ENCODE results near the gene DLG2.

DNA sequence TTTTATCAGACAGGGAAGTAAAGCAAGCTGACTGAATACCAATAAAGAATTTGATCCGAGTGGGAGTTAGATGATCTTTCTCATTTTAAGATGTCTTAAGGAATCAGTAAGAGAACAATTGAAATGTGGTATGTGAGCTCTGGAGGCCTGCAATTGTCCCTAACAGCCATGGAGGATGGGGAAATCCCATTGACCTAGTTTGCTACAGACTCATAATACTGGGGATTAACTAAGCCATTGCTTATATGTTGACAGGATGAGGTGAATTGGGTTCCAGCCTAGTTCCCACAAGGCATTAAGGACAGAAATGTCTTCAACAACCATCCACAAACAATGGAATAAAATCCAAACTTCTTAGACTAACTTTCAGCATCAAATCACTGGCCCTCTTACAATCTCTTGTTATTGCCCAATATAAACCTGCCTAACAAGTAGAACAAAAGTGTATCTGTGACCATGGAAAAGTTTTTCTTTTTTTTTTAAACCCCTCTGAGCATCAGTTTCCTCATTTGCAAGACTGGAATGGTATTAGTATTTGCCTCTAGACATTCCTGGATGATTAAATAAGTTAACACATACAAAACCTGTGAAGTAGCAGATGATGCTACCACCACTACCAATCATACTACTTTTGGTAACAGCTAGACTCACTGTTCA is 773.2 kb downstream of the DLG2 start:
- TF ChIP-seq CTCF (IDR thresholded peaks at IDR 0.05) (no peak), POLR2A (IDR thresholded peaks at IDR 0.05) (no peak)

All from suprapubic skin (tissue), 3 donors.